Body of pancreas (tissue), 4 donors: ENCODE results near the gene AGBL4. TPM values are rescaled to one million over a fixed set of nuclear protein-coding genes. Genes with fewer than 3 reads are reported as not detected.

Experiments
- ATAC-seq: fragments of 150-250 bp; one replicate; pipeline ENCODE4 v1.9.1; 2016
- DNase-seq, 4 donors: peaks; one replicate each; pipeline ENCODE4 v3.0.0-alpha.2; 2019
- H3K27ac ChIP-seq, 4 donors: fragments of 200-600 bp; sonication (generic); 1 replicate in 3 of 4; 2 replicates in 1 of 4; pipeline versions ENCODE4 v1.5.1 to v1.6.1; 2016 to 2019; ENCODE audit warnings: mild to moderate bottlenecking in 1 of 4, mixed read lengths in 1 of 4, moderate library complexity in 1 of 4
- H3K27me3 ChIP-seq, 2 donors: fragments of 200-600 bp; sonication (generic); one replicate each; pipeline ENCODE4 v1.6.0; 2016; ENCODE audit warnings: mild to moderate bottlenecking in 1 of 2
- H3K36me3 ChIP-seq, 2 donors: fragments of 200-600 bp; sonication (generic); replicated peaks in 1 of 2; 2 replicates each; pipeline ENCODE4 v1.5.1; 2016; ENCODE audit warnings: low read depth in 2 of 2; ENCODE audit not compliant: insufficient read depth in 1 of 2
- H3K4me1 ChIP-seq: fragments of 200-600 bp; sonication (generic); one replicate; pipeline ENCODE4 v1.6.0; 2016
- H3K4me3 ChIP-seq, 2 donors: fragments of 200-600 bp; sonication (generic); 1 replicate in 1 of 2; 2 replicates in 1 of 2; pipeline ENCODE4 v1.5.1; 2016 to 2019
- H3K9me3 ChIP-seq, 3 donors: fragments of 200-600 bp; sonication (generic); 1 replicate in 2 of 3; 2 replicates in 1 of 3; pipeline ENCODE4 v1.5.1; 2016
- POLR2A ChIP-seq, 3 donors: fragments of 450-650 bp; IDR thresholded peaks; one replicate each; pipeline ENCODE4 v1.6.1; 2016; ENCODE audit warnings: antibody characterized with exemption in 3 of 3, mild to moderate bottlenecking in 2 of 3
- WGBS, 2 donors: methylation state at CpG; one replicate each; pipeline ENCODE4 v1.1.5; 2017; 5-methylcytosine and 5-hydroxymethylcytosine counted together
- intact Hi-C: fragments of 100-400 bp; cut with DNase I; formaldehyde crosslinking; loops from one replicate; pipeline ENCODE4 v1.15.1; 2023
- total RNA-seq, 2 donors: library from RNA; depleted of rRNA; stranded (reverse); fragments of >200 nt; gene quantifications; one replicate each; pipeline ENCODE4 v1.1.0, GENCODE V29; 2016
- TF ChIP-seq, protein P1 (sequence below), 7 experiments: fragments of 450-650 bp in 4 of 7; fragments of 200-600 bp in 3 of 7; sonication (generic) in 3 of 7; IDR thresholded peaks; one replicate each; pipeline ENCODE4 v1.5.1; 2016 to 2019; ENCODE audit warnings: antibody characterized with exemption in 7 of 7

Gene AGBL4
- total RNA-seq, 2 donors from 2014 or later, result 0.33 to 0.78 TPM

DNA sequence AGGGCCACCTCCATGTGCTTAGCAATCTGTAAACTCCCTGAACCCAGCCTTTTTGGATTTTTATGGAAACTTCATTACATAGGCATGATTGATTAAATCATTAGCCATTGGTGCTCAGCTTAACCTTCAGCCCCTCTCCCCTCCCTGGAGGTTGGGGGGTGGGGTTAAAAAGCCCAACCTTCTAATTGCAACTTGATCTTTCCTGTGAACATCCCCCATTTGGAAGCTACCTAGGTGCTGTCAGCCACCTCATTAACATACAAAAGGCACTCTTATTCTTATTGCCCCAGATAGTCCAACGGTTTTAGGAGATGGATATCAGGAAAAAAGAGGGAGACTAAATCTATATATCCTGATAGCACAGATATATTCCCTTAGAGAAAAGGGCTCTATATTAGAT is 823.0 kb downstream of the AGBL4 start:
- Histone ChIP-seq H3K9me3 (no peaks in the 10 kb centered on the region), H3K4me3 (no peak overlapping the region), H3K36me3 (no peaks in the 10 kb centered on the region), H3K27ac (no peak overlapping the region), H3K27me3 (no peaks in the 10 kb centered on the region), H3K4me1 (peaks cover 5% of the 10 kb centered on the region)
- WGBS, 2 donors, result 28 to 57% methylated on average over 1 of the region's 1 CpG
- DNase-seq (no peak), ATAC-seq (no peak)
- intact Hi-C loops, result no loop called here
- TF ChIP-seq POLR2A (IDR thresholded peaks at IDR 0.05), result no peak
- TF ChIP-seq, protein P1, sequence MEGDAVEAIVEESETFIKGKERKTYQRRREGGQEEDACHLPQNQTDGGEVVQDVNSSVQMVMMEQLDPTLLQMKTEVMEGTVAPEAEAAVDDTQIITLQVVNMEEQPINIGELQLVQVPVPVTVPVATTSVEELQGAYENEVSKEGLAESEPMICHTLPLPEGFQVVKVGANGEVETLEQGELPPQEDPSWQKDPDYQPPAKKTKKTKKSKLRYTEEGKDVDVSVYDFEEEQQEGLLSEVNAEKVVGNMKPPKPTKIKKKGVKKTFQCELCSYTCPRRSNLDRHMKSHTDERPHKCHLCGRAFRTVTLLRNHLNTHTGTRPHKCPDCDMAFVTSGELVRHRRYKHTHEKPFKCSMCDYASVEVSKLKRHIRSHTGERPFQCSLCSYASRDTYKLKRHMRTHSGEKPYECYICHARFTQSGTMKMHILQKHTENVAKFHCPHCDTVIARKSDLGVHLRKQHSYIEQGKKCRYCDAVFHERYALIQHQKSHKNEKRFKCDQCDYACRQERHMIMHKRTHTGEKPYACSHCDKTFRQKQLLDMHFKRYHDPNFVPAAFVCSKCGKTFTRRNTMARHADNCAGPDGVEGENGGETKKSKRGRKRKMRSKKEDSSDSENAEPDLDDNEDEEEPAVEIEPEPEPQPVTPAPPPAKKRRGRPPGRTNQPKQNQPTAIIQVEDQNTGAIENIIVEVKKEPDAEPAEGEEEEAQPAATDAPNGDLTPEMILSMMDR (IDR thresholded peaks at IDR 0.05), result no peak

DNA sequence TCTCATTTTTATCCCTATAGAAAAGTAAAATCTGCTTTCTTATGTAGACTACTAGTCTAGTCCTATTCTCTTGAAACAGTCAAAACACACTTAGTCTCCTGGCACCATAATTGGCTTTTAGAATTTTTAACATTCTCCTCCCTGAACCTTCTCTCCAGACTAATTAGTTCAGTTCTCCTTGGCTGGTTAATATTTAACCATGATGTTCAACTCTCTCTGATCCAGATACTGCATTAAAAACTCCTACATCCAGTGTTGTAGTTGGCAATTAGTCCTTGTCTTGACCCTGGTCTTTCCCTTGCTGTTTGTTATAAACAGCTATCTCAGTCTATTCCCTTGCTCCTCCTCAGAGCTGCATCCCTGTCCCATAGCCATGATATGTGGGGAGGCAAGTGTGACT is 824.2 kb downstream of the AGBL4 start:
- Histone ChIP-seq H3K27ac (no peak overlapping the region), H3K4me3 (no peak overlapping the region)
- intact Hi-C loops, result no loop called here

DNA sequence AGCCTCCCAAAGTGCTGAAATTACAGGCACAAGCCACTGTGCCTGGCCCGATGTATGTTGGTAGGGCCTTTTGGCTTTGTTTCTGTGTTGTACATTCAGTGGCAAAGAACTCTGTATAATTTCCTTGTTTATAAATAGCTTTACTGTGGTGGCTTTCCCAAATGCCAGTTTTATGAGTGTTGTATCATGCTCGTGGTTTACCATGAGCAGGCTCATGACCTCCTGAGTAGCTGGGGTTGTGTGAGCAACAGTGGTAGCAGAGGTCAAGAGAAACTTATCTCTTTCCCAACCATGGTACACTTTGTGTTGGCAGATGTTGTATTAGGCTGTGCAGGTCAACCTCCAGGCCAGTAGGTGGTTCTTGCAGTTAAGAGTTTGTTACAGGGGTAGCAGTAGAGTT is 826.7 kb downstream of the AGBL4 start:
- no peak for DNase-seq
- Histone ChIP-seq H3K9me3 (peaks cover 0 to 8% (median 0%) of the 10 kb centered on the region in 3 donors), H3K27me3 (no peaks in the 10 kb centered on the region), H3K27ac (no peak overlapping the region), H3K4me3 (no peak overlapping the region), H3K36me3 (no peaks in the 10 kb centered on the region), H3K4me1 (peaks cover 5% of the 10 kb centered on the region)
- TF ChIP-seq, protein P1 (IDR thresholded peaks at IDR 0.05), result no peak
- no peak for TF ChIP-seq POLR2A (IDR thresholded peaks at IDR 0.05)
- 73 to 84% methylated on average over 2 of the region's 2 CpGs for WGBS, 2 donors
- intact Hi-C loops, result no loop called here
- no peak for ATAC-seq

More for the DNA sequence above, 824.2 kb downstream of the AGBL4 start:
- TF ChIP-seq POLR2A (IDR thresholded peaks at IDR 0.05), result no peak
- TF ChIP-seq, protein P1 (IDR thresholded peaks at IDR 0.05), result no peak
- ATAC-seq, result no peak
- Histone ChIP-seq H3K27me3 (no peaks in the 10 kb centered on the region), H3K36me3 (no peaks in the 10 kb centered on the region), H3K9me3 (peaks cover 0 to 2% (median 0%) of the 10 kb centered on the region in 3 donors), H3K4me1 (peaks cover 5% of the 10 kb centered on the region)
- no peak for DNase-seq

DNA sequence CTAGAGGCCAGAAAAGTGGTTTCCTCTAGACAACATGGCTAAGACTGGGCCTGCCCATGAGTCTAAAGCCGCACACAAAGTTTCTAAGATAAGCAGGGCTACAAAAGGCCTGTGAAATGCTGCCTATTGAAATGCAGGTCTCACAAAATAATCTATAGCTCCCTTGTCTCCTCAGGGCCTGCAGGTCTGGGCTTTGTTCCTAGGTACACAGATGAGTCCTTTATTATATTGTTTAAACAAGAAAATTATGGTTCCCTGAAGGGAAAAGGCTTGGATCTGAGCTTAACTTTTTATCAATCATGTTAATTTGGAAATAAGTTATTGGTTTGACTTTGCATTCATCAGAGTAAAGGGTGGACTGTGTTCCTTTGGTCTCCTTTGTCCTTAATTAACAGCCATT is 833.6 kb downstream of the AGBL4 start:
- TF ChIP-seq, protein P1 (IDR thresholded peaks at IDR 0.05), result no peak
- no peak for TF ChIP-seq POLR2A (IDR thresholded peaks at IDR 0.05)
- WGBS, 2 donors, result 68 to 94% methylated on average over 1 of the region's 1 CpG
- Histone ChIP-seq H3K27me3 (no peaks in the 10 kb centered on the region), H3K9me3 (peaks cover 0 to 8% (median 0%) of the 10 kb centered on the region in 3 donors), H3K4me1 (no peaks in the 10 kb centered on the region), H3K4me3 (no peak overlapping the region), H3K36me3 (no peaks in the 10 kb centered on the region), H3K27ac (no peak overlapping the region)
- ATAC-seq (no peak), DNase-seq (no peak)
- intact Hi-C loops, result no loop called here

DNA sequence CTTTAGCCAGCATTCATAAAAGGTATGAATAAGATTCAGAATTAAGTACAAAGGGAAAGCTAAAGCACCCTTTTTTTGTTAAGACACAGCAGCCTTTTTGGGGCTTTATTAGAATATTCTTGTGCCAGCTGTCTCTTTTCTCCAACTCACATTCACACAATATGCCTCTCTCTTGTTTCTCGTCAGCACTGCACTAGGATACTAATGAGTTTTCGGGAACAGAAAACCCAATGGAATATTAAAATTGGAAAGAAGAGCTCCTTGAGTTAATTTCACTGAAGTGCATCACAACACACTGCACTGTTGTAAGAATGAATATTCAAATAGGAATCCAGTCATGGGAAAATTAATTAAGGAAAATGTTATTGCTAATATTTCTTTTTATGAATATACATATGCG is 836.7 kb downstream of the AGBL4 start:
- no peak for ATAC-seq
- no peak for DNase-seq
- Histone ChIP-seq H3K27ac (no peak overlapping the region), H3K27me3 (no peaks in the 10 kb centered on the region), H3K36me3 (no peaks in the 10 kb centered on the region), H3K4me1 (no peaks in the 10 kb centered on the region), H3K4me3 (no peak overlapping the region), H3K9me3 (no peaks in the 10 kb centered on the region)
- intact Hi-C loops, result no loop called here
- WGBS, 2 donors, result 80 to 83% methylated on average over 3 of the region's 3 CpGs
- TF ChIP-seq POLR2A (IDR thresholded peaks at IDR 0.05), result no peak
